Fibroblast of villous mesenchyme (primary cell): ENCODE measurements around the gene SMIM28. TPM values are rescaled to one million over a fixed set of nuclear protein-coding genes. Genes with fewer than 3 reads are reported as not detected.

ENCODE experiments used
- DNase-seq: peaks from one replicate; pipeline ENCODE4 v3.0.0-alpha.2; 2010; ENCODE audit warnings: low read depth
- H3K4me3 ChIP-seq: 2 replicates; pipeline ENCODE4 v1.5.1; 2011; ENCODE audit warnings: low read depth, mild to moderate bottlenecking, low read length
- total RNA-seq: library from RNA; depleted of rRNA; stranded (reverse); fragments of >200 nt; gene quantifications from 2 replicates; pipeline ENCODE4 v1.2.3, GENCODE V29; 2012
- TF ChIP-seq, protein P1 (sequence below): IDR thresholded peaks from 2 replicates; pipeline ENCODE4 v1.5.1; 2012; ENCODE audit warnings: low read depth, mild to moderate bottlenecking, low read length; ENCODE audit not compliant: insufficient read depth

The SMIM28 gene
- total RNA-seq, 1 donor = not detected

DNA sequence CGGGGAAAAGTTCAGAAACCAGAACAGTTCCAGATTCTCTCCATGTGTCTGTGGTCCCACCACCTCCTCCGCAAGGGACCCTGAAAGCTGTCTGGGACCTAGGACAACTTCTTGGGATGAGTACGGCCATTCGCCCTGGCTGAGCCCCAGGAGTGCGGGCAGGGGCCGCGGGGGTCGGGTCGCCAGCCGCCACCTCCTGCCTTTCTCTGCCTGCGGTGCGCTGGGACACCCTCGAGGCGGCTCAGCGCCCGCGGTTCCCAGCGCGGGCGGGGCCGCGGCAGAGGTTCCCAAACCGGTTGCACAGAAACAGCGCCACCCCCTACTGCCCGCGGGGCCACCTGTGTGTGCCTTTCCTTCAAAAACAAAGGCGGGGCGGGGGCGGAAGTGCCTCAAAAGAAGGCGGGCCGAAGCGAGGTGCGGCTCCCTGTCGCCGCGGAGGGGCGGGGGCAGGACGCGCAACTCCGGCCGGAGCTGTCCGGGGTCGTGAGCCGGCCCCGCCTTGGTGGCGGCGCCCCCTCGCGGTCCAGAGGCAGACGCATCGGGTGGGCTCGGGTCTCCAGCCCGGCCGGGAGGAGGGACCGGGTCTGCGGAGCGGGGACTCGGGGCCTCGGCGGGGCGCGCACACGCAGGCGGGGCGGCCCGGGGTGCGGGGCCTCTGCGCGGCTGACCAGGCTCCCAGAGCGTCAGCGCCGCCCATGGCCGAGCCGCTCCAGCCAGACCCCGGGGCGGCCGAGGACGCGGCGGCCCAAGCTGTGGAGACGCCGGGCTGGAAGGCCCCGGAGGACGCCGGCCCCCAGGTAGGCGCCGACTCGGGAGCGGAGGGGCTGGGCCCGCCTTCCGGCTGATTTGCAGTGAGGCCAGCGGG lies 26.3 kb downstream of the SMIM28 start, which contains the start of gene HEBP2:
HEBP2 (plus strand) TSS at position 423 of the 865 bp plus-strand sequence; CDS start at position 696, 273 bp downstream.
- TF ChIP-seq, protein P1, sequence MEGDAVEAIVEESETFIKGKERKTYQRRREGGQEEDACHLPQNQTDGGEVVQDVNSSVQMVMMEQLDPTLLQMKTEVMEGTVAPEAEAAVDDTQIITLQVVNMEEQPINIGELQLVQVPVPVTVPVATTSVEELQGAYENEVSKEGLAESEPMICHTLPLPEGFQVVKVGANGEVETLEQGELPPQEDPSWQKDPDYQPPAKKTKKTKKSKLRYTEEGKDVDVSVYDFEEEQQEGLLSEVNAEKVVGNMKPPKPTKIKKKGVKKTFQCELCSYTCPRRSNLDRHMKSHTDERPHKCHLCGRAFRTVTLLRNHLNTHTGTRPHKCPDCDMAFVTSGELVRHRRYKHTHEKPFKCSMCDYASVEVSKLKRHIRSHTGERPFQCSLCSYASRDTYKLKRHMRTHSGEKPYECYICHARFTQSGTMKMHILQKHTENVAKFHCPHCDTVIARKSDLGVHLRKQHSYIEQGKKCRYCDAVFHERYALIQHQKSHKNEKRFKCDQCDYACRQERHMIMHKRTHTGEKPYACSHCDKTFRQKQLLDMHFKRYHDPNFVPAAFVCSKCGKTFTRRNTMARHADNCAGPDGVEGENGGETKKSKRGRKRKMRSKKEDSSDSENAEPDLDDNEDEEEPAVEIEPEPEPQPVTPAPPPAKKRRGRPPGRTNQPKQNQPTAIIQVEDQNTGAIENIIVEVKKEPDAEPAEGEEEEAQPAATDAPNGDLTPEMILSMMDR = peak; percentile 45
- peak; percentile 78 for DNase-seq
- H3K4me3 ChIP-seq = peak within 1 kb of the TSS; percentile 88

DNA sequence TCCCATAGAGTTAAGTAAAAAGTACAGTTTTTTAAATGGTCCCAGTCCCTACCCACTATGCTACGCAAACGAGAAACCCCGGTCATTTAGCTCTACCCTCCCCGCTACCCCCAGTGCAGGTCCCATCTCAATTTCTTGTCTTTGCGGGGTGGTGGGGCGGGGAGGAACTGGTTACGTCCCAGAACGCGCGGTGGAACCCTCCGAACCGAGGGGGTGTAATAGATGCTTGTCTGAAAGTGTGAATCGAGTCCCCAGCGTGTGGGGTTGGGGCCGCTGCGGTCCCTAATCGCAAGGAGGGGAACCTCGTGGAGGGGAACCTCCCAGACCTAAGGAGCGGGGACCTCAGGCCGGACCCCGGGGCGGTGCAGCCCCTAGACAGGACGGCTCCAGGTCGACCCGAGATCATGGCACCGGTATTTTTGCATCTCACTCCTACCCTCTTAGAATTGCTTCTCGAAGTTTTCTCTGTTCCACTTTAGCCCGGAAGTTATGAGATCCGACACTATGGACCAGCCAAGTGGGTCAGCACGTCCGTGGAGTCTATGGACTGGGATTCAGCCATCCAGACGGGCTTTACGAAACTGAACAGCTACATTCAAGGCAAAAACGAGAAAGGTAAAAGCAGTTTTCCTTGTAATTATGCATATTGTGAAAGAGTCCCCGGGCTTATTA lies 27.1 kb downstream of the SMIM28 start:
- DNase-seq = peak; percentile 16
- TF ChIP-seq, protein P1 = no peak
- H3K4me3 ChIP-seq = peak overlapping the region; percentile 88

GRCh38 chr6:138405816-138406413 lies 28.2 kb downstream of the SMIM28 start:
- TF ChIP-seq, protein P1 = no peak
- no peak overlapping the region for H3K4me3 ChIP-seq
- no peak for DNase-seq

DNA sequence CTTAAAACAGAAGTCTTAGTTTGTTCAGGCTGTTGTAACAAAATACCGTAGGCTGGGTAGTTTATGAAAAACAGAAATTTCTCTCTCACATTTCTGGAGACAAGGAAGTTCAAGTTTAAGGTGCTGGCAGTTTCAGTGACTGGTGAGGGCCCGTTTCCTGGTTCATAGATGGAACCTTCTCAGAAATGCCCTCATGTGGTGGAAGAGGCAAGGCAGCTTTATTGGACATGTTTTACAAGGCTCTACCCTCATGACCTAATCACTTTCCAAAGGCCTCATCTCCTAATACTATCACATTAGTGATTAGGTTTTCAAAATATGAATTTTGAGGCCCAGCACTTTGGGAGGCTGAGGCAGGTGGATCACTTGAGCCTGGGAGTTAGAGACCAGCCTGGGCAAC lies 28.7 kb downstream of the SMIM28 start:
- no peak for DNase-seq
- no peak overlapping the region for H3K4me3 ChIP-seq
- TF ChIP-seq, protein P1 = no peak

GRCh38 chr6:138410048-138410735 lies 32.5 kb downstream of the SMIM28 start:
- TF ChIP-seq, protein P1 = no peak
- DNase-seq = peak; percentile 83

More at GRCh38 chr6:138410048-138410735, 32.5 kb downstream of the SMIM28 start:
- no peak overlapping the region for H3K4me3 ChIP-seq
